IPS-18a (cell line): ENCODE results near the gene FBN2.

ENCODE experiments used
- H3K27ac ChIP-seq: one replicate; pipeline ENCODE4 v1.5.1; 2013; ENCODE audit warnings: low read length
- H3K27me3 ChIP-seq: one replicate; pipeline ENCODE4 v1.6.1; 2013; ENCODE audit warnings: mild to moderate bottlenecking, low read length; ENCODE audit not compliant: control insufficient read depth, insufficient read depth
- H3K36me3 ChIP-seq: one replicate; pipeline ENCODE4 v1.6.1; 2013; ENCODE audit warnings: low read depth, low read length; ENCODE audit not compliant: control insufficient read depth
- H3K4me1 ChIP-seq: one replicate; pipeline ENCODE4 v1.6.1; 2013; ENCODE audit warnings: low read depth, low read length; ENCODE audit not compliant: control insufficient read depth
- H3K4me3 ChIP-seq: one replicate; pipeline ENCODE4 v1.5.1; 2013; ENCODE audit warnings: low read length
- H3K9ac ChIP-seq: one replicate; pipeline ENCODE4 v1.6.1; 2013; ENCODE audit warnings: mild to moderate bottlenecking, low read length, moderate library complexity
- H3K9me3 ChIP-seq: one replicate; pipeline ENCODE4 v1.6.1; 2013; ENCODE audit warnings: low read depth, low read length; ENCODE audit not compliant: control insufficient read depth

The FBN2 gene

DNA sequence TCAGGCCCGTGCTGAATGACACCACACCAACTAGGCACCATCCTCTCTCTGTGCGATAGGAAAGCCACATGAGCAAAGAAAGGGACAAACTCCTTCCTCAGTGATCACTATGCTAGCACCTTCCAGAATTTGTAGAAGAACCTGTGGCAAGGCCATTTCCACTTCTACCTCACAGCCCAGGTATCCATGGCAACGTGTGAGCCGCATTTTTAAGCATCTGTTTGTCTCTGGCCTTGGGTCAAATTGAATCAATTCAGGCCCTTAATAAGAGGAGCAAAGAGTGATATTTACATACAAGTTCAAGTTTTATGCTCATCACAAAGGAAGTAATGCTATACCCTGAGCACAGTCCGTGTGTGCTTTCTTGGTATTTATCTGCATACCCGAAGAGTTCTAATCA, 275.1 kb downstream of the FBN2 start:
- no peak overlapping the region for H3K9ac ChIP-seq
- H3K27me3 ChIP-seq = no peaks in the 10 kb centered on the region
- H3K4me3 ChIP-seq = no peak overlapping the region
- no peaks in the 10 kb centered on the region for H3K9me3 ChIP-seq
- no peaks in the 10 kb centered on the region for H3K4me1 ChIP-seq
- H3K36me3 ChIP-seq = peaks cover 28% of the 10 kb centered on the region
- no peak overlapping the region for H3K27ac ChIP-seq

DNA sequence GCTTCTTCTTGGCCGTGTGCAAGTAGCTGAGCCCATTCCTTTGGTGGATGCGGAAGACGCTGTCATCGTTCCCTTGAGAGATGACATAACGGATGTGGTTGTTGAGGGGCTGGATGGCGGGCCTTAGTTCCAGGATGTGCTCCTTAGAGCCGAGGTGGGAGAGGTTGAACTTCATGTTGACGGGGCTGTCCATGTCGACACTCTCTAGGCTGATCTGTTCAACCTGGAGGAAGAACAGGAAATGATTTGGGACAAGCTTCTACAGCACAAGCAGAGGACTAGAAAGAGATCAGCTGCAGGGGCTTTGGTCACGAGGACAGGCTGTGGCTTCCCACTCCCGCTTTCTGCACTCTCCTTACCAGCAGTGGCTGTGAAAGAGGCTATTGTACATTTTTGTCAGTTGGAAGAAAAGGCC, 278.4 kb downstream of the FBN2 start:
- peaks cover 30% of the 10 kb centered on the region for H3K36me3 ChIP-seq
- no peaks in the 10 kb centered on the region for H3K9me3 ChIP-seq
- H3K27me3 ChIP-seq = no peaks in the 10 kb centered on the region

DNA sequence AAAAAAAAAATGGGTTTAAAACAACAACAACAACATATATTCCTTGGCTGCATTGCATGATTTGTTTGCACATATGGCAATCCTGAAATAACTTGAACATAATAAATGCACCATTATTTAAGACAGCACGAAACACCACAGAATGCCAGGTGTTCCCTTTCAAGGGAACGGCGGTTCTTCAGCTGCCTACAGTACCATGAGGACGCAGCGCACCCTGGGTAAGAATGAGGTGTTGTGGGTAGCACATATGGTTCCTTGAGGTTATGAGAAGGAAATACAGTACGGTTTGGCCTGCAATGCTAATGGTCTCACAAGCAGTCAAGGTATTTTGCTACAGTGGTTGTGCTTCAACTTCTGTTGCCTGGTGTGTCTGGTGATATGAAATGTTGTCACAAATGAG, 279.7 kb downstream of the FBN2 start:
- Histone ChIP-seq H3K9me3 (no peaks in the 10 kb centered on the region), H3K4me3 (no peak overlapping the region), H3K9ac (no peak overlapping the region), H3K27ac (no peak overlapping the region), H3K4me1 (no peaks in the 10 kb centered on the region), H3K27me3 (no peaks in the 10 kb centered on the region), H3K36me3 (peaks cover 29% of the 10 kb centered on the region)

More for the DNA sequence above, 278.4 kb downstream of the FBN2 start:
- Histone ChIP-seq H3K27ac (no peak overlapping the region), H3K4me3 (no peak overlapping the region), H3K9ac (no peak overlapping the region), H3K4me1 (no peaks in the 10 kb centered on the region)

DNA sequence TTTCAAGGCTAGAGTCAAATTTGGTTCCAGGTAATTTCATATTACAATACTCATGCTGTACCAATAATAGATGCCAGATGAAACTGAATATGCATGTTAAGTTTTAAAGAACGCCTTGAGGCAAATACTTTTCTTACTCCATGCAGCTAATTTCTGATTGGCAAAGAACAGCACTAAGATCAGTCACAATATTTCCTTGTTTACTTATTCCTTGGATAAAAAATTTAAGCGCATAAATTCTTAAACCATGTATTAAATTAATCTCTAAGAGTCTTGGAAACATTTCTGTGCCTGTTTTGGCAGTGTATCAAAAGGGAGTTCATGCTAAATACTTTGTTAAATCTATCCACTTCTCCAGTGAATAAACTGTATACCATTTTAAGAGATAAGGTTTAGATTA, 281.0 kb downstream of the FBN2 start:
- no peak overlapping the region for H3K9ac ChIP-seq
- H3K9me3 ChIP-seq = no peaks in the 10 kb centered on the region
- no peaks in the 10 kb centered on the region for H3K4me1 ChIP-seq
- H3K27me3 ChIP-seq = no peaks in the 10 kb centered on the region
- H3K36me3 ChIP-seq = peaks cover 16% of the 10 kb centered on the region
- no peak overlapping the region for H3K4me3 ChIP-seq
- H3K27ac ChIP-seq = no peak overlapping the region

DNA sequence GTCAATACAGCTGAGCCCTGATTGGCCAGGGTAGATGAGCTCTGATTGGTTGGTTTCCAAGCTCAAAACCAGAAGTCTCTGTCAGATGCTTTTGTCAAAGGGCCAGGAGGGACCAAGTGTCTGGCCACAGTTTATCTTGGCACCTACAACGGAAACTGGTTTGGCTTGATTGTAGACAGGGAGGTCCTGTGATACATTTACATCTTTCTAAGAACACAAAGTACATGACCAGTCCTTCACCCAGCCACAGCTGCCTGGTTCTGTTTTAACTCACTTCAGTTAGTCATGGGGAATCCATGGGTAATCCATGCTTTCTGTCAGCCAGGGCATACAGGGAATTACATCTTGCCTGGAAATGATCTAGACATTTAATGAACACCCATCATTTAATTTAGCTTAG, 283.3 kb downstream of the FBN2 start:
- Histone ChIP-seq H3K27ac (no peak overlapping the region), H3K4me1 (no peaks in the 10 kb centered on the region), H3K36me3 (peaks cover 12% of the 10 kb centered on the region), H3K4me3 (no peak overlapping the region), H3K9ac (no peak overlapping the region), H3K27me3 (no peaks in the 10 kb centered on the region), H3K9me3 (no peaks in the 10 kb centered on the region)

DNA sequence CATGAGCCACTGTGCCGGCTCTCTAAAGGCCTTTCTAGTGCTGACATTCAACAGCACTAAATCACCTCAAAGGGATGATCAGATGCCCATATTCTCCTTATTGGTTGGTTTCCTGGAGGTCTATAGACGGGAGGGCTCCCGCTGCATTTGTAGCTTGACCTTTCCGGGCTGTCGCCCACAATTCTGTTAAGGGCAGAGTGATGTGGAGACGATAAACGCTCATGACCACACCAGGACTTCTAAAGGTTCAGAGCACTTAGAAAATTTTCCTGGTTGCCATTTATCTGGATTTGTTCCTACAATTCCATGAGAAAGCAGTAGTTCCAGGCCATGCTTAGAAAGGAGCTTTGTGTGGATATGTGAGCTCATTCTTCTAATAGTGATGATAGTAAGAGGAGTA, 284.2 kb downstream of the FBN2 start:
- Histone ChIP-seq H3K9ac (no peak overlapping the region), H3K4me3 (no peak overlapping the region), H3K4me1 (no peaks in the 10 kb centered on the region), H3K36me3 (peaks cover 7% of the 10 kb centered on the region), H3K9me3 (no peaks in the 10 kb centered on the region), H3K27ac (no peak overlapping the region), H3K27me3 (no peaks in the 10 kb centered on the region)

DNA sequence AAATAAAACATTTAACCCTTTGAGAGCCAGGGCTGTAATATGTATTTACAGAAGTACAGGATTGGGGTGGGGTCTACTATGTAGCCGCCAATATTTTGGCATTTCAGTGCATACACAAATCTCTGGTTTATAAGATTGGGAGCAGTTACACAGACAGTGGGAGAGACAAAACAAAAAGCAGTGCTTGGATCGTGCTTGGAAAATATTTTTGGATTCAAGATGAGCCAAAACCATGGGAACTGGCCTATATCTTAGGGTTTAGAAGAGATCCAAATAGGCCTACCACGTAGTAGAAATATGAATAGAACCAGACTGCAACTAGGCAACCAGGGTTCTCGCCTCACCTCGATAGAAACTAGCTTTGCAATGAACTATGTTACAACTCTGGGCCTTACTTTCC, 284.9 kb downstream of the FBN2 start:
- Histone ChIP-seq H3K27ac (no peak overlapping the region), H3K27me3 (no peaks in the 10 kb centered on the region), H3K9ac (no peak overlapping the region), H3K36me3 (peaks cover 2% of the 10 kb centered on the region), H3K9me3 (no peaks in the 10 kb centered on the region), H3K4me1 (no peaks in the 10 kb centered on the region), H3K4me3 (no peak overlapping the region)

DNA sequence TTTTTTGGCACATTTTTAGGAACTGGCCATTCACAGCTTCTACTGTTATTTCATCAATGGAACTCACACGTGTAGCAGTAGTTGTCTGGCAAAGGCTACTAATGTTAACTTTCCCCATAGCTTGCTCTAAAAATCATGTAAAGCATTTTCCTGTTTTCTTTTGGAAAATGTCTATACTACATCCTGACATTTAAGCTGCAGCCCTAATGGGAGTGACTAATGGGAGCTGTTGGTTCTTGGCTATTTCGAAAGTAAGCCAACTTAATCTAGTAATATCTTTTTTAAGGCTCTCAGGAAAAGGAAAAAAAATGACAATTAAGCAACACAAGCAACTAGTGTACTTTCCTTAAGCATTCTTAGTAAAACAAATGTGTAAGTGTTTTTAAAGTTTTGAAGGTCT, 285.3 kb downstream of the FBN2 start:
- Histone ChIP-seq H3K4me3 (no peak overlapping the region), H3K9ac (no peak overlapping the region), H3K9me3 (no peaks in the 10 kb centered on the region), H3K4me1 (no peaks in the 10 kb centered on the region), H3K27me3 (no peaks in the 10 kb centered on the region), H3K27ac (no peak overlapping the region), H3K36me3 (peaks cover 2% of the 10 kb centered on the region)

DNA sequence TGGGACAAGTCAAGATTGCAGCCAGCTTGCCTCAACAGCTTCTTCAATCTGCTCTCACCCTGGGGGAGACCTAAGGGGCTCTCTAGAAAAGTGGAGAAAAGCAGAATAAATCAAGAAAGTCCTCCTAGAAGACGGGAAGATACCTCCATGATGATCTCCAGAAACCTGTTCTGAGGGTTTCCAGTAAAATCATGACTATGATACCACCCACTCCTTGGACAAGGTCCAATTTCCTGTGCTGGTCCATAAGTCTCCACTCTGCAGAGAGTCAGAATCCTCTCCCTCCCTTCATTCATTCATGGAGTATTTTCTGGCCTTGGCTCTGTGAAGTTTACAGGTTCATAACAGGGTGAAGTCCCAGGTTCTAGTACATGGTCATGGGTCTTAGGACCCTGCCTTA, 285.8 kb downstream of the FBN2 start:
- no peak overlapping the region for H3K9ac ChIP-seq
- H3K27me3 ChIP-seq = no peaks in the 10 kb centered on the region
- H3K9me3 ChIP-seq = no peaks in the 10 kb centered on the region
- H3K4me1 ChIP-seq = no peaks in the 10 kb centered on the region
- no peak overlapping the region for H3K4me3 ChIP-seq
- no peaks in the 10 kb centered on the region for H3K36me3 ChIP-seq
- no peak overlapping the region for H3K27ac ChIP-seq

DNA sequence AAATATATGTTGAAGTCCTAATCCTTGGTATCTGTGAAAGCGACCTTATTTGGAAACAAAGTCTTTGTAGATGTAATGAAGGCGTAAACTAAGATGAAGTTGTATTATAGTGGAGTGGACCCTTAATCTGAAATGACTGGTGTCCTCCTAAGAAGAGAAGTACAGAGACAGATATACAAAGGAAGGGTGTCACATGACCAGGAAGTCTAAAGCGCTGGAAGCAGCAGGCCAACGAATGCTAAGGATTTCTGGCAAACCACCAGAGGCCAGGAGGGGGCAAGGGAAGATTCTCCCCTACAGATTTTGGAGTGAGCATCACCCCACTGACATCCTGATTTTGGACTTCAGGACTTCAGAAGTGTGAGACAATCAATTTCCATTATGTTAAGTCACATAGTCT, 292.1 kb downstream of the FBN2 start:
- H3K4me1 ChIP-seq = no peaks in the 10 kb centered on the region
- no peak overlapping the region for H3K27ac ChIP-seq
- no peak overlapping the region for H3K9ac ChIP-seq
- H3K9me3 ChIP-seq = no peaks in the 10 kb centered on the region
- no peaks in the 10 kb centered on the region for H3K27me3 ChIP-seq
- no peaks in the 10 kb centered on the region for H3K36me3 ChIP-seq
- H3K4me3 ChIP-seq = no peak overlapping the region

DNA sequence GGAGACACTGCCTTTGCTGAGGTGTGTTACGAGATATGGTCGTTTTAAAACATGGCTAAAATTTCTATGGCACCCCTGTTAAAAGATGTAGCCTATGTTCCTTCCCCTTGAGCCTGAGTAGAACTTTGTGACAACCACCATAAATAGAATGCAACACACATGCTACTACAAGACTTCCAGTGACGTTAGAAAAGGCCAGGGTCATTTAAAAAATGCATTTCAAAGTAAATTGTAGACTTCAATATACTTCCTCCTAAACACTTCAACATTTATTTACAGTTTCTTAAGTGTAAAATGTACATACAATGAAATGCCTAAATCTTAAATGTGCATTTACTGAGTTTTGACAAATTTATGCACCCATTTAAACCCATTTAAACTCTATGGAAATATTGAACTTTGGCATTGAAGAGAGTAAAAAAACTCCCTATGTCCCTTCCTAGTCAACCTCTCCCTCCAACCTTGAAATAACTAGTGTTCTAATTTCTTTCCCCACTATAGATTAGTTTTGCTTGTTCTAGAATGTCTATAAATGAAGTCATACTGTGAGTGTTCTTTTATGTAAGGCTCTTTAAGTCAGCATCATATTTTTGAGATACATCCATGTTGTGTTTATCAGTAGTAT, 294.0 kb downstream of the FBN2 start:
- Histone ChIP-seq H3K36me3 (no peaks in the 10 kb centered on the region), H3K4me3 (no peak overlapping the region), H3K27ac (no peak overlapping the region), H3K9me3 (no peaks in the 10 kb centered on the region), H3K4me1 (no peaks in the 10 kb centered on the region), H3K27me3 (no peaks in the 10 kb centered on the region), H3K9ac (no peak overlapping the region)

DNA sequence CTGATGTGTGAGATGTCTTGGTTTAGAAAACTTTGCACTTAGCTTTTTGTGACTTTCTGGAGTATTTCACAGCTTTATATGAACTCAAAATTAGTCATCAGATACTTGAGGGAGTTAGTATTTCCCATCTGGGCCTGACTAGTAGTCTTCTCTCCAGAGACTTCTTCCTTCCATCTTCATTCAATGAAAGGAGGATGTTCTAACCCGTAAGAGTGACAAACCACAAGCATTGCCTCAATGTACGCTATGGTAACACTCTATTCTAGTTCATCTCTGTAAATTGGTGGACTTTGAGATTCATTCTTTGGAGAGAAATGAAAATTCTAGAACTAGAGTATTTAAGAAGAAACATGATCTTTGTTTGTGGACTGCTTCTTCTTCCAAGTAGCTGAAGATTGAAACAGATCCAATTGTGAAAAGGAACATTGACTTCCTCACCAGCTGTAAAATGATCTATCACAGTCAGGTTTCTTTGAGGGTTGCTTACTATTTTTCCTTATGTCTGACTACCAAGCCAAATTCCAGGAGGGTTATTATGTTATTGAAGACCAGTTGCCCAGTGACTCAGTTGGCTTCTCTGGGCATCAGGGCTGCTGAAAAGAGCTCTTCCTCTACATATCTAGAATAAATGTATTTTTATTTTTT, 296.9 kb downstream of the FBN2 start:
- no peak overlapping the region for H3K9ac ChIP-seq
- no peaks in the 10 kb centered on the region for H3K36me3 ChIP-seq
- no peak overlapping the region for H3K27ac ChIP-seq

More for the DNA sequence above, 296.9 kb downstream of the FBN2 start:
- H3K27me3 ChIP-seq = no peaks in the 10 kb centered on the region
- H3K9me3 ChIP-seq = no peaks in the 10 kb centered on the region
- no peak overlapping the region for H3K4me3 ChIP-seq
- peaks cover 7% of the 10 kb centered on the region for H3K4me1 ChIP-seq
